Gastrocnemius medialis (tissue), 4 donors: ENCODE data around the gene TOMM7. TPM values are rescaled to one million over a fixed set of nuclear protein-coding genes. Genes with fewer than 3 reads are reported as not detected.
"Not testable (repeated sequence)": the region's sequence is repeated elsewhere in the genome, so short reads cannot be mapped to it uniquely, and the experiment has no call there.

Source experiments
- ATAC-seq, 2 donors: fragments of 150-250 bp; one replicate each; pipeline ENCODE4 v1.9.1; 2016
- DNase-seq, 2 donors: peaks; one replicate each; pipeline ENCODE4 v3.0.0-alpha.2; 2019
- H3K27ac ChIP-seq, 4 donors: fragments of 200-600 bp; sonication (generic); 1 replicate in 1 of 4; 2 replicates in 3 of 4; pipeline ENCODE4 v1.5.1; 2016 to 2018; ENCODE audit warnings: mild to moderate bottlenecking in 2 of 4, moderate library complexity in 1 of 4
- H3K27me3 ChIP-seq, 3 donors: fragments of 200-600 bp; sonication (generic) in 2 of 3; 1 replicate in 1 of 3; 2 replicates in 2 of 3; pipeline versions ENCODE4 v1.5.1 to v1.6.0; 2016 to 2019; ENCODE audit warnings: mild to moderate bottlenecking in 1 of 3, moderate library complexity in 1 of 3
- H3K36me3 ChIP-seq, 2 donors: fragments of 200-600 bp; sonication (generic) in 1 of 2; one replicate each; pipeline ENCODE4 v1.5.1; 2017 to 2018
- H3K4me1 ChIP-seq, 2 donors: fragments of 200-600 bp; sonication (generic) in 1 of 2; one replicate each; pipeline ENCODE4 v1.5.1; 2016 to 2017; ENCODE audit warnings: mild to moderate bottlenecking in 2 of 2
- H3K4me3 ChIP-seq, 4 donors: fragments of 200-600 bp; sonication (generic) in 3 of 4; 1 replicate in 1 of 4; 2 replicates in 3 of 4; pipeline ENCODE4 v1.5.1; 2016 to 2019; ENCODE audit warnings: mild to moderate bottlenecking in 2 of 4
- H3K9me3 ChIP-seq, 3 donors: fragments of 200-600 bp; sonication (generic) in 2 of 3; 1 replicate in 1 of 3; 2 replicates in 2 of 3; pipeline ENCODE4 v1.5.1; 2016 to 2019
- CTCF ChIP-seq, 5 experiments: fragments of 450-650 bp in 3 of 5; fragments of 200-600 bp in 2 of 5; sonication (generic) in 2 of 5; IDR thresholded peaks in 4 of 5; conservative IDR thresholded peaks in 1 of 5; 1 replicate in 4 of 5; 2 replicates in 1 of 5; pipeline ENCODE4 v1.5.1; 2016 to 2019; ENCODE audit warnings: antibody characterized with exemption in 5 of 5, mild to moderate bottlenecking in 3 of 5, moderate library complexity in 3 of 5
- POLR2A ChIP-seq, 2 donors: fragments of 450-650 bp; IDR thresholded peaks; one replicate each; pipeline ENCODE4 v1.6.1; 2017; ENCODE audit warnings: antibody characterized with exemption in 2 of 2, mild to moderate bottlenecking in 2 of 2, moderate library complexity in 2 of 2
- in situ Hi-C, 4 donors: fragments of 200-750 bp; cut with MboI; loops; one replicate each; pipeline versions ENCODE4 v1.15.0 to v1.8.0; 2017; ENCODE audit warnings: low sequenced_read_pairs in 4 of 4
- intact Hi-C: fragments of 100-400 bp; cut with DNase I; formaldehyde crosslinking; loops from one replicate; pipeline ENCODE4 v1.15.1; 2023; ENCODE audit warnings: low total_unique reads
- total RNA-seq, 4 donors: library from RNA; depleted of rRNA; stranded (reverse); fragments of >200 nt; gene quantifications; one replicate each; pipeline versions ENCODE4 v1.1.0 to v1.2.3, GENCODE V29; 2016

Gene TOMM7
- total RNA-seq, 4 donors from 2014 or later, result 124 to 235 (median 218) TPM

- H3K27me3 ChIP-seq, result no peaks in the 10 kb centered on the region
- H3K27ac ChIP-seq, result peak overlapping the region; percentile 90 to 95 (median 92)
- no peaks in the 10 kb centered on the region for H3K36me3 ChIP-seq
- peak overlapping the region; percentile 17 to 31 (median 21) for H3K4me3 ChIP-seq
- intact Hi-C loops, result loop anchor here (2.0 kb wide), 1 partner anchor 19 kb away; the partner anchor contains the start of gene TOMM7
- DNase-seq (peak; percentile 88 to 96), ATAC-seq (peak; percentile 97)
- TF ChIP-seq CTCF (IDR thresholded peaks at IDR 0.05 in 4 of 5, conservative IDR thresholded peaks at IDR 0.05 in 1 of 5) (no peak), POLR2A (IDR thresholded peaks at IDR 0.05) (peak; percentile 75 to 84)
- H3K9me3 ChIP-seq, result no peaks in the 10 kb centered on the region
- in situ Hi-C loops, result no loop called here
- peaks cover 13 to 14% of the 10 kb centered on the region in 2 donors for H3K4me1 ChIP-seq
These were observed 19.3 kb upstream of the TOMM7 start for GRCh38 chr7:22841954-22842353.

GRCh38 chr7:22837308-22837707 is 14.7 kb upstream of the TOMM7 start:
- ATAC-seq, result no peak
- no peaks in the 10 kb centered on the region for H3K36me3 ChIP-seq
- intact Hi-C loops, result no loop called here
- TF ChIP-seq CTCF (IDR thresholded peaks at IDR 0.05 in 4 of 5, conservative IDR thresholded peaks at IDR 0.05 in 1 of 5) (no peak), POLR2A (IDR thresholded peaks at IDR 0.05) (no peak)
- no peak overlapping the region for H3K4me3 ChIP-seq
- H3K9me3 ChIP-seq, result no peaks in the 10 kb centered on the region
- no peak for DNase-seq
- H3K27me3 ChIP-seq, result no peaks in the 10 kb centered on the region
- no peak overlapping the region for H3K27ac ChIP-seq
- in situ Hi-C loops, result no loop called here
- peaks cover 7 to 10% of the 10 kb centered on the region in 2 donors for H3K4me1 ChIP-seq

GRCh38 chr7:22836506-22836905 is 13.9 kb upstream of the TOMM7 start:
- H3K4me1 ChIP-seq, H3K36me3 ChIP-seq, H3K4me3 ChIP-seq, H3K27ac ChIP-seq, in situ Hi-C loops, ATAC-seq, DNase-seq, H3K27me3 ChIP-seq, intact Hi-C loops, H3K9me3 ChIP-seq: not testable (repeated sequence)

GRCh38 chr7:22833957-22834356 is 11.3 kb upstream of the TOMM7 start:
- no peak overlapping the region for H3K4me3 ChIP-seq
- H3K36me3 ChIP-seq, result no peaks in the 10 kb centered on the region
- intact Hi-C loops, result no loop called here
- TF ChIP-seq CTCF (IDR thresholded peaks at IDR 0.05 in 4 of 5, conservative IDR thresholded peaks at IDR 0.05 in 1 of 5) (no peak), POLR2A (IDR thresholded peaks at IDR 0.05) (no peak)
- no peak overlapping the region for H3K27ac ChIP-seq
- ATAC-seq, result no peak
- H3K27me3 ChIP-seq, result no peaks in the 10 kb centered on the region
- in situ Hi-C loops, result no loop called here
- no peak for DNase-seq
- H3K9me3 ChIP-seq, result no peaks in the 10 kb centered on the region
- peaks cover 4 to 7% of the 10 kb centered on the region in 2 donors for H3K4me1 ChIP-seq

- in situ Hi-C loops (no loop called here), intact Hi-C loops (no loop called here)
- Histone ChIP-seq H3K9me3 (no peaks in the 10 kb centered on the region), H3K27ac (no peak overlapping the region), H3K4me3 (no peak overlapping the region), H3K27me3 (no peaks in the 10 kb centered on the region), H3K4me1 (peaks cover 4 to 7% of the 10 kb centered on the region in 2 donors), H3K36me3 (no peaks in the 10 kb centered on the region)
- no peak for DNase-seq
- ATAC-seq, result no peak
- TF ChIP-seq CTCF (IDR thresholded peaks at IDR 0.05 in 4 of 5, conservative IDR thresholded peaks at IDR 0.05 in 1 of 5) (no peak), POLR2A (IDR thresholded peaks at IDR 0.05) (no peak)
These were observed 10.6 kb upstream of the TOMM7 start for GRCh38 chr7:22833113-22833855.
